ENCODE data around the gene FAP. TPM values are rescaled to one million over a fixed set of nuclear protein-coding genes. Genes with fewer than 3 reads are reported as not detected.

Gene FAP
- not detected for total RNA-seq

GRCh38 chr2:162243294-162243693, at the start of gene FAP:
Gene FAP (minus strand): TSS chr2:162243445. CDS start chr2:162243327, 118 bp downstream.
- no peak for DNase-seq (ENCODE audit: low read depth in 2 of 3, low spot score in 2 of 3)

- DNase-seq (ENCODE audit: low read depth in 2 of 3, low spot score in 2 of 3), result no peak
Measured at GRCh38 chr2:162291748-162292147, 48.5 kb upstream of the FAP start.

GRCh38 chr2:162282765-162283425, 39.6 kb upstream of the FAP start:
- DNase-seq (ENCODE audit: low read depth in 2 of 3, low spot score in 2 of 3), result no peak

GRCh38 chr2:162280654-162281053, 37.4 kb upstream of the FAP start:
- no peak for DNase-seq (ENCODE audit: low read depth in 2 of 3, low spot score in 2 of 3)

- peak in 1 of 3 donors; percentile 17 for DNase-seq (ENCODE audit: low read depth in 2 of 3, low spot score in 2 of 3)
Measured at GRCh38 chr2:162277381-162277780, 34.1 kb upstream of the FAP start.

GRCh38 chr2:162267996-162268395, 24.8 kb upstream of the FAP start:
- DNase-seq (ENCODE audit: low read depth in 2 of 3, low spot score in 2 of 3), result no peak

- no peak for DNase-seq (ENCODE audit: low read depth in 2 of 3, low spot score in 2 of 3)
Measured at GRCh38 chr2:162267496-162267895, 24.3 kb upstream of the FAP start.

- DNase-seq (ENCODE audit: low read depth in 2 of 3, low spot score in 2 of 3), result no peak
Measured at GRCh38 chr2:162266460-162266760, 23.2 kb upstream of the FAP start.

- no peak for DNase-seq (ENCODE audit: low read depth in 2 of 3, low spot score in 2 of 3)
Measured at GRCh38 chr2:162265666-162266459, 22.6 kb upstream of the FAP start.

- DNase-seq (ENCODE audit: low read depth in 2 of 3, low spot score in 2 of 3), result peak in 1 of 3 donors; percentile 2
Measured at GRCh38 chr2:162261032-162261945, 18.0 kb upstream of the FAP start.

GRCh38 chr2:162258686-162259085, 15.4 kb upstream of the FAP start:
- no peak for DNase-seq (ENCODE audit: low read depth in 2 of 3, low spot score in 2 of 3)

- no peak for DNase-seq (ENCODE audit: low read depth in 2 of 3, low spot score in 2 of 3)
Measured at GRCh38 chr2:162258169-162258568, 14.9 kb upstream of the FAP start.

GRCh38 chr2:162257425-162257824, 14.2 kb upstream of the FAP start:
- DNase-seq (ENCODE audit: low read depth in 2 of 3, low spot score in 2 of 3), result no peak

GRCh38 chr2:162256591-162256991, 13.3 kb upstream of the FAP start:
- no peak for DNase-seq (ENCODE audit: low read depth in 2 of 3, low spot score in 2 of 3)

GRCh38 chr2:162254236-162254871, 11.1 kb upstream of the FAP start:
- no peak for DNase-seq (ENCODE audit: low read depth in 2 of 3, low spot score in 2 of 3)

- DNase-seq (ENCODE audit: low read depth in 2 of 3, low spot score in 2 of 3), result no peak
Measured at GRCh38 chr2:162253435-162253834, 10.2 kb upstream of the FAP start.

GRCh38 chr2:162252153-162252552, 8.9 kb upstream of the FAP start:
- DNase-seq (ENCODE audit: low read depth in 2 of 3, low spot score in 2 of 3), result no peak

GRCh38 chr2:162245781-162246180, 2.5 kb upstream of the FAP start:
- DNase-seq (ENCODE audit: low read depth in 2 of 3, low spot score in 2 of 3), result no peak

- no peak for DNase-seq (ENCODE audit: low read depth in 2 of 3, low spot score in 2 of 3)
Measured at GRCh38 chr2:162245061-162245460, 1.8 kb upstream of the FAP start.

- no peak for DNase-seq (ENCODE audit: low read depth in 2 of 3, low spot score in 2 of 3)
Measured at GRCh38 chr2:162244541-162245031, 1.3 kb upstream of the FAP start.

GRCh38 chr2:162243715-162244114, 470 bp upstream of the FAP start:
- no peak for DNase-seq (ENCODE audit: low read depth in 2 of 3, low spot score in 2 of 3)

Data from hematopoietic multipotent progenitor cell (in vitro differentiated cells).